HepG2 (cell line): ENCODE results near the gene PRR14. TPM values are rescaled to one million over a fixed set of nuclear protein-coding genes. Genes with fewer than 3 reads are reported as not detected.

Experiments used
- CREBL2 ChIP-seq: sonication (generic); formaldehyde crosslinking; IDR thresholded peaks from 2 replicates; pipeline ENCODE4 v1.8.1; 2023; ENCODE audit warnings: missing genetic modification reagents, mild to moderate bottlenecking, borderline replicate concordance
- EEA1 ChIP-seq: sonication (generic); formaldehyde crosslinking; IDR thresholded peaks from 2 replicates; pipeline ENCODE4 v1.5.1; 2020; ENCODE audit warnings: mild to moderate bottlenecking, missing genetic modification reagents, borderline replicate concordance
- HCFC1 ChIP-seq: fragments of 150-350 bp; IDR thresholded peaks from 2 replicates; pipeline ENCODE4 v1.6.1; 2014; ENCODE audit warnings: low read depth, low read length
- HMGXB3 ChIP-seq: sonication (generic); formaldehyde crosslinking; IDR thresholded peaks from 2 replicates; pipeline ENCODE4 v1.4.0; 2020; ENCODE audit warnings: missing genetic modification reagents, borderline replicate concordance
- MBNL3 ChIP-seq: fragments of 250-450 bp; sonication (Bioruptor Pico); conservative IDR thresholded peaks from 2 replicates; pipeline ENCODE4 v1.8.0; 2022; ENCODE audit warnings: mild to moderate bottlenecking, inconsistent platforms
- NR2F6 ChIP-seq, 2 experiments: IDR thresholded peaks; 2 replicates each; pipeline ENCODE4 v1.6.1; 2016; ENCODE audit warnings: antibody characterized with exemption in 1 of 2, mild to moderate bottlenecking in 1 of 2
- RERE ChIP-seq: IDR thresholded peaks from 2 replicates; pipeline ENCODE4 v1.6.1; 2016; ENCODE audit warnings: low read depth, missing genetic modification reagents, missing compliant biosample characterization
- RXRB ChIP-seq: IDR thresholded peaks from 2 replicates; pipeline ENCODE4 v1.6.1; 2016; ENCODE audit warnings: borderline replicate concordance, missing genetic modification reagents, missing compliant biosample characterization
- SCMH1 ChIP-seq: sonication (generic); formaldehyde crosslinking; IDR thresholded peaks from 2 replicates; pipeline ENCODE4 v1.9.0; 2021; ENCODE audit warnings: missing genetic modification reagents, mild to moderate bottlenecking, borderline replicate concordance
- SNAPC2 ChIP-seq: sonication (generic); formaldehyde crosslinking; IDR thresholded peaks from 2 replicates; pipeline ENCODE4 v1.8.1; 2022; ENCODE audit warnings: mild to moderate bottlenecking, missing genetic modification reagents
- TCF7L2 ChIP-seq: IDR thresholded peaks from 2 replicates; pipeline ENCODE4 v1.6.1; 2011; ENCODE audit warnings: mild to moderate bottlenecking, low read depth, low read length, moderate library complexity
- U2AF1 ChIP-seq: fragments of 200-400 bp; formaldehyde crosslinking; optimal IDR thresholded peaks from 2 replicates; pipeline ENCODE3; 2017; ENCODE audit warnings: mild to moderate bottlenecking, low read depth, low read length
- UBTF ChIP-seq: sonication (generic); formaldehyde crosslinking; IDR thresholded peaks from 2 replicates; pipeline ENCODE4 v1.4.0; 2020; ENCODE audit warnings: mild to moderate bottlenecking, missing genetic modification reagents
- ZNF18 ChIP-seq: sonication (generic); formaldehyde crosslinking; IDR thresholded peaks from 2 replicates; pipeline ENCODE4 v1.8.0; 2022; ENCODE audit warnings: mild to moderate bottlenecking, missing genetic modification reagents; ENCODE audit not compliant: insufficient replicate concordance
- ZNF552 ChIP-seq: sonication (generic); formaldehyde crosslinking; IDR thresholded peaks from 2 replicates; pipeline ENCODE4 v1.9.0; 2022; ENCODE audit warnings: missing genetic modification reagents, mild to moderate bottlenecking, borderline replicate concordance
- polyA plus RNA-seq, 8 experiments: library from polyadenylated mRNA; depleted of rRNA in 3 of 8; stranded (reverse) in 7 of 8; unstranded in 1 of 8; fragments of >200 nt; fragmentation: Illumina TruSeq in 4 of 8; extraction: Trizol in 4 of 8; gene quantifications; 2 replicates each; pipeline versions ENCODE4 v1.2.1 to v1.2.3, GENCODE V29; 2011 to 2016; ENCODE audit warnings: low read depth in 4 of 8, missing spikeins in 1 of 8, mixed read lengths in 1 of 8; ENCODE audit not compliant: insufficient read depth in 1 of 8
- total RNA-seq, 5 experiments: library from RNA; depleted of rRNA; stranded (reverse); fragments of >200 nt; fragmentation: Illumina TruSeq; extraction: Trizol; gene quantifications; 2 replicates each; pipeline ENCODE4 v1.2.3, GENCODE V29; 2016; ENCODE audit warnings: low read depth in 1 of 5

PRR14 gene
- total and polyA plus RNA-seq, 2 of the 13 experiments (the other 11 are each of a cell fraction or from before 2014, with no cell fraction given): 8.4 to 11.0 TPM

GRCh38 chr16:30644334-30644830 is 6.4 kb upstream of the PRR14 start (continued):
- peak; percentile 6; the same call in 1 of the 2 replicates for TF ChIP-seq RXRB (CRISPR knock-in tag)
- TF ChIP-seq ZNF18 (CRISPR knock-in tag): peak; percentile 59
- TF ChIP-seq TCF7L2: no peak
- no peak for TF ChIP-seq SCMH1 (CRISPR knock-in tag)
- TF ChIP-seq EEA1 (CRISPR knock-in tag): no peak
- TF ChIP-seq RERE (CRISPR knock-in tag): no peak
- no peak for TF ChIP-seq SNAPC2 (CRISPR knock-in tag)
- no peak for TF ChIP-seq U2AF1
- no peak for TF ChIP-seq CREBL2
- no peak for TF ChIP-seq ZNF552 (CRISPR knock-in tag)
- TF ChIP-seq HCFC1: no peak
- TF ChIP-seq MBNL3 (CRISPR knock-in tag): no peak
- no peak for TF ChIP-seq UBTF (CRISPR knock-in tag)
- TF ChIP-seq NR2F6 (IDR thresholded peaks at IDR 0.05): 0 out of 2 replicates have a peak, but pooled peaks have one; percentile 6
- no peak for TF ChIP-seq NR2F6 (CRISPR knock-in tag; IDR thresholded peaks at IDR 0.05)
- no peak for TF ChIP-seq HMGXB3 (CRISPR knock-in tag)
